ENCODE measurements around the gene MEIOSIN.

Gene MEIOSIN

GRCh38 chr19:45692187-45693105 is 40.8 kb upstream of the MEIOSIN start, which contains the start of gene QPCTL:
Gene QPCTL, plus strand, starts transcription at chr19:45692666. Its CDS starts 38 bp downstream, at chr19:45692704.
- TF ChIP-seq EZH2 (IDR thresholded peaks at IDR 0.05; ENCODE audit: borderline replicate concordance, low read depth, low read length, severe bottlenecking) (no peak), CTCF (IDR thresholded peaks at IDR 0.05; ENCODE audit: borderline replicate concordance, extremely low read depth, low read length, poor library complexity, severe bottlenecking) (no peak)
- DNase-seq (peak; percentile 99), ATAC-seq (ENCODE audit: insufficient read depth, low read depth) (peak; percentile 93)
- H3K79me2 ChIP-seq (ENCODE audit: insufficient read depth, low read length) = peaks cover 44% of the 10 kb centered on the region
- H3K9ac ChIP-seq (ENCODE audit: low read depth, low read length) = peak within 1 kb of the TSS; percentile 77
- H3K4me1 ChIP-seq (ENCODE audit: insufficient read depth, low read length) = peaks cover 26% of the 10 kb centered on the region
- no peaks in the 10 kb centered on the region for H3K27me3 ChIP-seq (ENCODE audit: insufficient read depth, low read length, poor library complexity)
- peak within 1 kb of the TSS; percentile 89 for H2AFZ ChIP-seq (ENCODE audit: low read depth, low read length)
- H3K27ac ChIP-seq (ENCODE audit: low read length) = peak within 1 kb of the TSS; percentile 93
- peak within 1 kb of the TSS; percentile 64 to 79 for H3K4me3 ChIP-seq (ENCODE audit: low read depth in 1 of 2, low read length in 2 of 2)
- H3K36me3 ChIP-seq (ENCODE audit: insufficient read depth, low read length) = peaks cover 43% of the 10 kb centered on the region
- H4K20me1 ChIP-seq (ENCODE audit: insufficient read depth, low read length) = peaks cover 25% of the 10 kb centered on the region
- H3K4me2 ChIP-seq (ENCODE audit: insufficient read depth, low read length) = peak within 1 kb of the TSS; percentile 87
- H3K9me3 ChIP-seq (ENCODE audit: insufficient read depth, low read length, severe bottlenecking) = no peaks in the 10 kb centered on the region

DNA sequence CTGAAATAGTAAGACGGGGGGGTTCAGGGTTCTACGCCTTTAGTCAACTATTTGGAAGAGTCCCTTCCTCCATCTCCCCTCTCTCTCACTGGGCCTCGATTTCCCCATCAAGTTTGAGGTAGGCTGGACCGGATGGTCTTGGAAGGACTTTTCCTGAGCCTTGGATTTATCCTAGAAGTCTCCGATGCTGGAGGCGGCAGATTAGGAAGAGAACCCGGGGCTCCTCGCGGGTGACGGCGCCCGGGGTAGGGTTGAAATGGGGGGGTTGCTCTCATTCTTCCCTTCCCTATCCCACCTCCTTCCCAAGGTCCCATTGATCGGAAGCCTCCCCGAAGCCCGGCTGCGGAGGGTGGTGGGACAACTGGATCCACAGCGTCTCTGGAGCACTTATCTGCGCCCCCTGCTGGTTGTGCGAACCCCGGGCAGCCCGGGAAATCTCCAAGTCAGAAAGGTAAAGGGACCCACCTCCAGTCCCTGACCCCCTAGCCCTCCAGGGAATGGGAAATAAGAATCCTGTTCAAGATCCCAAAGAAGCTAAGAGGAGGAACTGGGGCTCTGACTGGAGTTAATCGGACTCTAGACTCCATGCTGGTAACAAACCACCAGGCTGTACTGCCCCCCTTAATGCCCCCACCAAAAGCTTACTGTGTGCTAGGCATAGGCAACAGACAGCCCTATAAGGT is 40.0 kb upstream of the MEIOSIN start:
- H2AFZ ChIP-seq (ENCODE audit: low read depth, low read length) = peak overlapping the region; percentile 81
- peaks cover 20% of the 10 kb centered on the region for H4K20me1 ChIP-seq (ENCODE audit: insufficient read depth, low read length)
- peak overlapping the region; percentile 73 for H3K9ac ChIP-seq (ENCODE audit: low read depth, low read length)
- DNase-seq (peak; percentile 81), ATAC-seq (ENCODE audit: insufficient read depth, low read depth) (no peak)
- peaks cover 26% of the 10 kb centered on the region for H3K4me1 ChIP-seq (ENCODE audit: insufficient read depth, low read length)
- H3K79me2 ChIP-seq (ENCODE audit: insufficient read depth, low read length) = peaks cover 43% of the 10 kb centered on the region
- TF ChIP-seq CTCF (IDR thresholded peaks at IDR 0.05; ENCODE audit: borderline replicate concordance, extremely low read depth, low read length, poor library complexity, severe bottlenecking) = peak; percentile 95
- TF ChIP-seq EZH2 (IDR thresholded peaks at IDR 0.05; ENCODE audit: borderline replicate concordance, low read depth, low read length, severe bottlenecking) = no peak
- no peaks in the 10 kb centered on the region for H3K27me3 ChIP-seq (ENCODE audit: insufficient read depth, low read length, poor library complexity)
- peak overlapping the region; percentile 76 for H3K27ac ChIP-seq (ENCODE audit: low read length)
- H3K4me2 ChIP-seq (ENCODE audit: insufficient read depth, low read length) = peak overlapping the region; percentile 87
- peaks cover 38% of the 10 kb centered on the region for H3K36me3 ChIP-seq (ENCODE audit: insufficient read depth, low read length)
- H3K4me3 ChIP-seq (ENCODE audit: low read depth in 1 of 2, low read length in 2 of 2) = peak overlapping the region; percentile 64 to 79
- H3K9me3 ChIP-seq (ENCODE audit: insufficient read depth, low read length, severe bottlenecking) = no peaks in the 10 kb centered on the region

GRCh38 chr19:45701676-45702075 is 31.6 kb upstream of the MEIOSIN start:
- no peak overlapping the region for H2AFZ ChIP-seq (ENCODE audit: low read depth, low read length)
- no peak overlapping the region for H3K4me2 ChIP-seq (ENCODE audit: insufficient read depth, low read length)
- ATAC-seq (ENCODE audit: insufficient read depth, low read depth) (no peak), DNase-seq (no peak)
- no peak overlapping the region for H3K27ac ChIP-seq (ENCODE audit: low read length)
- no peak overlapping the region for H3K9ac ChIP-seq (ENCODE audit: low read depth, low read length)
- no peak overlapping the region for H3K4me3 ChIP-seq (ENCODE audit: low read depth in 1 of 2, low read length in 2 of 2)
- no peaks in the 10 kb centered on the region for H3K27me3 ChIP-seq (ENCODE audit: insufficient read depth, low read length, poor library complexity)
- TF ChIP-seq CTCF (IDR thresholded peaks at IDR 0.05; ENCODE audit: borderline replicate concordance, extremely low read depth, low read length, poor library complexity, severe bottlenecking) (no peak), EZH2 (IDR thresholded peaks at IDR 0.05; ENCODE audit: borderline replicate concordance, low read depth, low read length, severe bottlenecking) (no peak)
- peaks cover 2% of the 10 kb centered on the region; the same call in 1 of the 2 replicates for H4K20me1 ChIP-seq (ENCODE audit: insufficient read depth, low read length)
- H3K9me3 ChIP-seq (ENCODE audit: insufficient read depth, low read length, severe bottlenecking) = no peaks in the 10 kb centered on the region
- peaks cover 37% of the 10 kb centered on the region for H3K36me3 ChIP-seq (ENCODE audit: insufficient read depth, low read length)
- H3K79me2 ChIP-seq (ENCODE audit: insufficient read depth, low read length) = no peaks in the 10 kb centered on the region
- no peaks in the 10 kb centered on the region for H3K4me1 ChIP-seq (ENCODE audit: insufficient read depth, low read length)
